WI38 (cell line): ENCODE data around the gene GPR39.
"Not testable (repeated sequence)": the region's sequence is repeated elsewhere in the genome, so short reads cannot be mapped to it uniquely, and the experiment has no call there.

Source experiments
- H3K4me3 ChIP-seq: 2 replicates; pipeline ENCODE4 v1.5.1; 2011; ENCODE audit warnings: low read depth, mild to moderate bottlenecking, control low read depth, low read length
- TF ChIP-seq, protein P1 (sequence below): IDR thresholded peaks from 2 replicates; pipeline ENCODE4 v1.5.1; 2012; ENCODE audit warnings: low read depth, mild to moderate bottlenecking, control low read depth, low read length

Gene GPR39

DNA sequence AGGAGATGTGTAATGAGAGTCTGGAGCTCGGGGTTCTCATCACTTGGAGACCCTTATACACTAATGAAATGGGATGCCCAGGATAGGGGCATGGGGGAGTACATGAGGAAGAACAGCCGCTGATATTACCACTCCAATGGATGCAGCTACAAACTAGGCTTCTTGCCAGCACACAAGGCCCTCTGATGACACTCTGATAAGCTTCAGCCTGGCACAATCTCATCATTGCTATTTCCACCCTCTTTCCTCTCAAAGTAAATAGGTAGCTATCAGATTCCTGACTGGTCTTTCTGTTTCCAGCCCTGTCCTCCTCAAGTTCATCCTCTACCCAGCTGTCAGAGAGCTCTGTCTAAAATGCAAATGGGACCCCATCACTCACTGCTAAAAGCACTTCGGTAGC lies 103.0 kb downstream of the GPR39 start:
- TF ChIP-seq, protein P1, sequence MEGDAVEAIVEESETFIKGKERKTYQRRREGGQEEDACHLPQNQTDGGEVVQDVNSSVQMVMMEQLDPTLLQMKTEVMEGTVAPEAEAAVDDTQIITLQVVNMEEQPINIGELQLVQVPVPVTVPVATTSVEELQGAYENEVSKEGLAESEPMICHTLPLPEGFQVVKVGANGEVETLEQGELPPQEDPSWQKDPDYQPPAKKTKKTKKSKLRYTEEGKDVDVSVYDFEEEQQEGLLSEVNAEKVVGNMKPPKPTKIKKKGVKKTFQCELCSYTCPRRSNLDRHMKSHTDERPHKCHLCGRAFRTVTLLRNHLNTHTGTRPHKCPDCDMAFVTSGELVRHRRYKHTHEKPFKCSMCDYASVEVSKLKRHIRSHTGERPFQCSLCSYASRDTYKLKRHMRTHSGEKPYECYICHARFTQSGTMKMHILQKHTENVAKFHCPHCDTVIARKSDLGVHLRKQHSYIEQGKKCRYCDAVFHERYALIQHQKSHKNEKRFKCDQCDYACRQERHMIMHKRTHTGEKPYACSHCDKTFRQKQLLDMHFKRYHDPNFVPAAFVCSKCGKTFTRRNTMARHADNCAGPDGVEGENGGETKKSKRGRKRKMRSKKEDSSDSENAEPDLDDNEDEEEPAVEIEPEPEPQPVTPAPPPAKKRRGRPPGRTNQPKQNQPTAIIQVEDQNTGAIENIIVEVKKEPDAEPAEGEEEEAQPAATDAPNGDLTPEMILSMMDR, result no peak
- no peak overlapping the region for H3K4me3 ChIP-seq

DNA sequence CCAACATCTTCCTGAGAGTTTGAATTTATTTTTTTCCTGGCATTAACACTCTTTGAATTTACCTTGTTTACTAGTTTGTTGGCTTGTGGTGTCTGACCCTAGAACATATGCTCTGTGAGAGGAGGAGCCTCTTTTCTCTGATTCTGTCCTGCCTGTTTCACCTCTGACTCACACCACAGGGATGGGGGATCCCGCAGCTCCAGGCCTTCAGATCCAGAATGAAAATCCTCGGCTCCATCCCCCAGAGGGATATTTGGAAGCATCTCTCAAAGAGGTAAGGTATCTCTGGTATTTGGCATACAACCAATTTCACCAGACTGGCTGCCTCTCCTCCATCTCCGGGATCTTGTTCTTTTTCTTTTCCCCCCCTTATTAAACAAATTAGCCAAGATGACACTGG lies 104.7 kb downstream of the GPR39 start:
- no peak overlapping the region for H3K4me3 ChIP-seq
- TF ChIP-seq, protein P1, result no peak

DNA sequence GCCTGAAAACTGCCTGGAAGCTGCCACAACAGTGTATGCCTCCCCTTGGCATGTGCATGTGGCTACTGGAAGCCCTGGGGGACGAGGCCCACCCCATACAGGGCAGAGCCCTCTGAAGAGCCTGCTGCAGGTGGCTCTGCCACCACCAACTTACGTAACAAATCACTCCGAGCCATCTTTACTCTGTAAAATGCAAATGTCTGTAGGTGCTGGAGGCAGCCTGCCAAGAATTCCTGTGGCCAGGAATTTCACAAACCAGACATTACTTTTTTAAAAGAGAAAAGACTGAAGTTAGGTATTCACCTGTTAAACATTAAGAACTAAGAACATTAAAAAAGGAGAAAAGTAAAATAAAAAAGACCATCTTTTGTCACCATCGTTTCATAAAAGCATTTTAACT lies 106.3 kb downstream of the GPR39 start:
- TF ChIP-seq, protein P1, result no peak
- no peak overlapping the region for H3K4me3 ChIP-seq

DNA sequence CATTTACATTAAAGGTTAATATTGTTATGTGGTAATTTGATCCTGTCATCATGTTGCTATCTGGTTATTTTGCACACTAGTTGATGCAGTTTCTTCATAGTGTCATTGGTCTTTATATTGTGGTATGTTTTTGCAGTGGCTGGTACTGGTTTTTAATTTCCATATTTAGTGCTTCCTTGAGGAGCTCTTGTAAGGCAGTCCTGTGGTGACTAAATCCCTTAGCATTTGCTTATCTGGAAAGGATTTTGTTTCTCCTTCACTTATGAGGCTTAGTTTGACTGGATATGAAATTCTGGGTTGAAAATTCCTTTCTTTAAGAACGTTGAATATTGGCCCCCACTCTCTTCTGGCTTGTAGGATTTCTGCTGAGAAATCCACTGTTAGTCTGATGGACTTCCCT lies 120.5 kb downstream of the GPR39 start:
- H3K4me3 ChIP-seq, result not testable (repeated sequence)

DNA sequence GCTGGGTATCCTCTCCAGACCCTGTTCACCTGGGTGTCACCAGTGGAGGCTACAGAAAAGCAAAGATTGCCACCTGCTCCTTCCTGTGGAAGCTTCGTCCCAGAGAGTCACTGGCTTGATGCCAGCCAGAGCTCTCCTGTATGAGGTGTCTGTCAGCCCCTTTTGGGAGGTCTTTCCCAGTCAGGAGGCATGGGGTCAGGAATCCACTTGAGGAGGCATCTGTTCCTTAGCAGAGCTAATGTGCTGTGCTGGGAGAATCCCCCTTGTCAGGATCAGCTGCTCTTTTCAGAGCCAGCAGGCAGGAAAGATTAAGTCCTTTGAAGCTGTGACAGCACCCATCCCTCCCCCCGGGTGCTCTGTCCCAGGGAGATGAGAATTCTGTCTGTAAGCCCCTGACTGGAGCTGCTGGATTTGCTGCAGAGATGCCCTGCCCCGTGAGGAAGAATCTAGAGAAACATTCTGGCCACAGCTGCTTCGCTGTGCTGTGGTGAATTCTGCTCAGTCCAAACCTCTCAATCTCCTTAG lies 121.8 kb downstream of the GPR39 start:
- TF ChIP-seq, protein P1, result no peak
- H3K4me3 ChIP-seq, result no peak overlapping the region

DNA sequence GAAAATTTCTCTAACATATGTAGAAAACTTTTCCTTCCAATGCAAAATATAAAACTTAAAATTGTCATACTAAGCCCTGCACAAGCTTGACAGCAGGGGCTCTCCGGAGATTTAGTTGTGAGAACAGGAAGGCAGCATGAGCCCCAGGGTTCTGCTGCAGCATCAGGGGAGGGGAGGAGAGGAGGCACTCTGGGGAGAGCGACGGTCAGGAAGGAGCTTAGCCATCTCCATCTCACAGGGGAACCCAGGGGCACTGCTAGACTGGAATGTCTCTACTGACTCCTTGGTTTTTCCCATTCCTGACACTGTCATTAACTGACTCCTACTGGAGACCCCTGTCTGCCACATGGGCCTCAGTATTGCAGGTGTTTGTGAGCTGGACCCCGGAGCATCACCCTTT lies 123.6 kb downstream of the GPR39 start:
- TF ChIP-seq, protein P1, result no peak

DNA sequence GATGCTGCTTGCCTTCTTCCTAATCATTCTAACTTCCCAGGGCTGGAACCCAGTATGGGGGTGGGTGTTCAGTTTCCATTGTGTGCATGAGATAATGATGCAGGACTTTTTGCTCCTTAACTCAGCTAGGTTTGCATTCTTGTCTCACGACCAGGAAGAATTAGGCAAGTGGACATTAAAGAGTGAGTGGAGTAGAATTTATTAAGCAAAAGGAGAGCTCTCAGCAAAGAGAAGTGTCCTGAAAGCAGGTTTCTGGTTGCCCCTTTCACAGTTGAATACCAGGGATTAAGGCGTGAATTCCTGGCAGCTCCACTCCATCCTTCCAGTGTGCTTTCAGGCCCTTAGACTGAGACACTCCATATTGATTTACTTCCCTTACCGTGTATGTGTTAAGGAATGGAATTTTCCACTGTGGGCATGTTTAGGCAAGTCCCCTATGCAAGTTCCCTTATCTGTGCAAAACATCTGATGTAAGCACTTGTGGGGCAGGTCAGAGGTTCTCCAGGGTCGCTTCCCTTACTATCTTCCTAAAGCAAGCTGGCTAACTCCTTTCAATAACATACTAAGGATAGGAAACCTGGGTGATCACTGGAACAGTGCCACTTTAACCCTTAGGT lies 126.5 kb downstream of the GPR39 start:
- no peak overlapping the region for H3K4me3 ChIP-seq
- TF ChIP-seq, protein P1, result no peak

More for the DNA sequence above, 123.6 kb downstream of the GPR39 start:
- H3K4me3 ChIP-seq, result no peak overlapping the region
